ENCODE results near the gene OPRM1. TPM values are rescaled to one million over a fixed set of nuclear protein-coding genes. Genes with fewer than 3 reads are reported as not detected.

Gene OPRM1
- total and polyA plus RNA-seq, 2 donors from 2014 or later, result not detected

DNA sequence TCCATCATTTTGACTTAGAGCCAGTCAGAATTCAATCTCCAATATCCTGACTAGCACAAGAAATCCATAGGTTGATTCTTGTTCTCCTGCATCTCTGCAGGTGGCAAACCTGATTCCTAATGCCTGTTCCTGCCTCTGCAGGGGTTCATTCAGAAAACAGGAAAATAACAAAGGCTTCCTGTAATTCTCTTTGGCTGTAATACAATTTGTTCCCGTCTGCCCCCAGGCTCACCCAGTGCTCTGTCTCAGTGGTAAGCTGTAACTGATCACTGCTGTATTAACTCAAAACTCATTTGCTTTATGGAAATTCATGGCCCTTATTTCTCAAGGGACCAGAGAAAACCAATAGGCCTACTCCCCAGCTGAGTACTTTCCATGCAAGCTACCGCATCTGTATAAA, 88.6 kb downstream of the OPRM1 start:
- no peak for DNase-seq
- intact Hi-C loops (cut with DNase I), result no loop called here
- Histone ChIP-seq H3K4me3 (ENCODE audit: low read length in 3 of 3) (no peak overlapping the region), H3K9me3 (ENCODE audit: control insufficient read depth in 2 of 3, insufficient read depth in 1 of 3, low read length in 3 of 3) (peaks cover 0 to under 1% (median 0%) of the 10 kb centered on the region in 3 donors), H3K27me3 (ENCODE audit: control insufficient read depth, insufficient read depth, low read length) (no peaks in the 10 kb centered on the region), H3K9ac (ENCODE audit: low read length in 3 of 3) (no peak overlapping the region), H3K4me1 (ENCODE audit: control insufficient read depth in 2 of 3, insufficient read depth in 2 of 3, low read depth in 1 of 3, low read length in 3 of 3) (no peaks in the 10 kb centered on the region), H3K36me3 (ENCODE audit: control insufficient read depth in 2 of 3, insufficient read depth in 3 of 3, low read length in 3 of 3) (no peaks in the 10 kb centered on the region), H3K27ac (ENCODE audit: low read depth in 2 of 2, low read length in 2 of 2) (no peak overlapping the region)
- no peak for FAIRE-seq
- TF ChIP-seq, protein P1, sequence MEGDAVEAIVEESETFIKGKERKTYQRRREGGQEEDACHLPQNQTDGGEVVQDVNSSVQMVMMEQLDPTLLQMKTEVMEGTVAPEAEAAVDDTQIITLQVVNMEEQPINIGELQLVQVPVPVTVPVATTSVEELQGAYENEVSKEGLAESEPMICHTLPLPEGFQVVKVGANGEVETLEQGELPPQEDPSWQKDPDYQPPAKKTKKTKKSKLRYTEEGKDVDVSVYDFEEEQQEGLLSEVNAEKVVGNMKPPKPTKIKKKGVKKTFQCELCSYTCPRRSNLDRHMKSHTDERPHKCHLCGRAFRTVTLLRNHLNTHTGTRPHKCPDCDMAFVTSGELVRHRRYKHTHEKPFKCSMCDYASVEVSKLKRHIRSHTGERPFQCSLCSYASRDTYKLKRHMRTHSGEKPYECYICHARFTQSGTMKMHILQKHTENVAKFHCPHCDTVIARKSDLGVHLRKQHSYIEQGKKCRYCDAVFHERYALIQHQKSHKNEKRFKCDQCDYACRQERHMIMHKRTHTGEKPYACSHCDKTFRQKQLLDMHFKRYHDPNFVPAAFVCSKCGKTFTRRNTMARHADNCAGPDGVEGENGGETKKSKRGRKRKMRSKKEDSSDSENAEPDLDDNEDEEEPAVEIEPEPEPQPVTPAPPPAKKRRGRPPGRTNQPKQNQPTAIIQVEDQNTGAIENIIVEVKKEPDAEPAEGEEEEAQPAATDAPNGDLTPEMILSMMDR (IDR thresholded peaks at IDR 0.05; ENCODE audit: borderline replicate concordance, extremely low read depth, insufficient read depth), result no peak

DNA sequence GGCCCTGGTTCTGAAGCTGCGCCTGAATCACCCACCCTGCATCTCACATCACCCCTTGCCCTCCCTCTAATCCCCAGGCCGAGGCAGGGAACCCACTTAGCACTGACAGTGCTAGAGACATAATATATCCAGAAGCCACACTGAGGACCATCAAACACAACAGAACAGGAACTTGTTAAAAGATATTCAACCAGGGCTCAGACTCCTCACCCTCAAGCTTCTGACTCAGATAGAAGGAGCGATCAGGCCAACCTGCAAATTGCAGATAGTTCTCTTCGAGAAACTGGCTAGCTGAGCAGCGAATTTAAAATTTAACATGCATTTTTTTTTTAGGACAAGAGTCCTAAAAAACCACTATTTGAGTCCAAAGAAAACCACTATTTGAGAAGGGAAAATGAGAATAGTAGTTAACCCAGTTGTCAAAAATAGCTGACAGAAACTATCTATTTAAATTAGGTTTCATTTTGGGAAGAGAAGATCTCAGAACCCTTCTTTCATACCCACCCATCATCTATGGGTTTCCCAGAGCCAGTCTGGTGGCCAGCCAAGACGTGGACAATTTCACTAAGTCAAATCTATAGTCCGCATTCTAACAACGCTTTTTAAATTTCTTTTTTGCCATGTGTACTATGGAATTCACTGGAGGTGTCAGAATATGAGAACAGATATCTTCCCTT, 95.6 kb downstream of the OPRM1 start:
- intact Hi-C loops (cut with DNase I), result no loop called here
- FAIRE-seq (no peak), DNase-seq (no peak)
- Histone ChIP-seq H3K4me3 (ENCODE audit: low read length in 3 of 3) (no peak overlapping the region), H3K27ac (ENCODE audit: low read depth in 2 of 2, low read length in 2 of 2) (no peak overlapping the region), H3K9ac (ENCODE audit: low read length in 3 of 3) (no peak overlapping the region), H3K27me3 (ENCODE audit: control insufficient read depth, insufficient read depth, low read length) (no peaks in the 10 kb centered on the region), H3K9me3 (ENCODE audit: control insufficient read depth in 2 of 3, insufficient read depth in 1 of 3, low read length in 3 of 3) (no peaks in the 10 kb centered on the region), H3K36me3 (ENCODE audit: control insufficient read depth in 2 of 3, insufficient read depth in 3 of 3, low read length in 3 of 3) (no peaks in the 10 kb centered on the region), H3K4me1 (ENCODE audit: control insufficient read depth in 2 of 3, insufficient read depth in 2 of 3, low read depth in 1 of 3, low read length in 3 of 3) (no peaks in the 10 kb centered on the region)
- TF ChIP-seq, protein P1 (IDR thresholded peaks at IDR 0.05; ENCODE audit: borderline replicate concordance, extremely low read depth, insufficient read depth), result no peak

DNA sequence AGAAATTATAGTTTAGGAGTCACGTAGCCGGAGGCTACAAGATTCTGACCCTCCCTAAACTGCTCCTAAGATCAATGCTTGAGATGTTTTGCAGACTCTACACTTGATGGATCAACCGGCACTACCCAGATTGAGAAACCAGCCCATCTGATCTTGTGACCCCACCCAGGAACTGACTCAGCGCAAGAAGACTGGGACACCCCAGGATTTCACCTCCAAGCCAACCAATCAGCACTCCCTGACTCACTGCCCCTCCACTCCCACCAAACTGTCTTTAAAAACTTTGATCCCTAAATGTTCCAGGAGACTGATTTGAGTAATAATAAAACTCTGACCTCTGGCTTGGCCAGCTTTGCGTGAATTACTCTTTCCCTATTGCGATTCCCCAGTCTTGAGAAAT, 99.8 kb downstream of the OPRM1 start:
- H3K9ac ChIP-seq (ENCODE audit: low read length in 3 of 3), result no peak overlapping the region
- no peak for FAIRE-seq
- no peaks in the 10 kb centered on the region for H3K4me1 ChIP-seq (ENCODE audit: control insufficient read depth in 2 of 3, insufficient read depth in 2 of 3, low read depth in 1 of 3, low read length in 3 of 3)
- H3K27ac ChIP-seq (ENCODE audit: low read depth in 2 of 2, low read length in 2 of 2), result no peak overlapping the region
- no peaks in the 10 kb centered on the region for H3K9me3 ChIP-seq (ENCODE audit: control insufficient read depth in 2 of 3, insufficient read depth in 1 of 3, low read length in 3 of 3)
- no peaks in the 10 kb centered on the region for H3K27me3 ChIP-seq (ENCODE audit: control insufficient read depth, insufficient read depth, low read length)
- H3K36me3 ChIP-seq (ENCODE audit: control insufficient read depth in 2 of 3, insufficient read depth in 3 of 3, low read length in 3 of 3), result no peaks in the 10 kb centered on the region
- intact Hi-C loops (cut with DNase I), result no loop called here
- TF ChIP-seq, protein P1 (IDR thresholded peaks at IDR 0.05; ENCODE audit: borderline replicate concordance, extremely low read depth, insufficient read depth), result no peak
- no peak overlapping the region for H3K4me3 ChIP-seq (ENCODE audit: low read length in 3 of 3)
- DNase-seq, result no peak

DNA sequence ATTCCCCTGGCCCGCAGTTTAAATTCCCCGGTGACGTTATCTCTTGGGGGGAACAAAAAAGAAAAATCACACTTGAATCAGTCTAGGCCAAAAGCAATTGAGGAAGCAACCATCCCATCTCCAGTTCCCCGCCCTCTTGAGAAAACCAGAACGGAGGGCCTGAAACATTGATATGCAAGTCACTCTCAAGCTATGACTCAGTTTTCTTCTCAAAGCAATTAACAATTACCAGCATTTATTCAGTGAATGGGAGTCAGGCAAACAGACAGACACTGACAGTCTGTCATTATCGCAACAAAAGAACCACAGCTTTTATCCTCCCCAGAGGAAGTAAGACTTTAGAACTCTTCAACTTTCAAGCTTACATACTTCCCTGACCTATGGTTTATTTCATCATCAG, 100.9 kb downstream of the OPRM1 start:
- FAIRE-seq, result no peak
- Histone ChIP-seq H3K9me3 (ENCODE audit: control insufficient read depth in 2 of 3, insufficient read depth in 1 of 3, low read length in 3 of 3) (no peaks in the 10 kb centered on the region), H3K36me3 (ENCODE audit: control insufficient read depth in 2 of 3, insufficient read depth in 3 of 3, low read length in 3 of 3) (no peaks in the 10 kb centered on the region), H3K27me3 (ENCODE audit: control insufficient read depth, insufficient read depth, low read length) (no peaks in the 10 kb centered on the region), H3K4me1 (ENCODE audit: control insufficient read depth in 2 of 3, insufficient read depth in 2 of 3, low read depth in 1 of 3, low read length in 3 of 3) (no peaks in the 10 kb centered on the region), H3K9ac (ENCODE audit: low read length in 3 of 3) (no peak overlapping the region), H3K27ac (ENCODE audit: low read depth in 2 of 2, low read length in 2 of 2) (no peak overlapping the region), H3K4me3 (ENCODE audit: low read length in 3 of 3) (no peak overlapping the region)
- TF ChIP-seq, protein P1 (IDR thresholded peaks at IDR 0.05; ENCODE audit: borderline replicate concordance, extremely low read depth, insufficient read depth), result no peak
- no peak for DNase-seq
- intact Hi-C loops (cut with DNase I), result no loop called here
